HCT116 (cell line): ENCODE data around the gene MCL1. TPM values are rescaled to one million over a fixed set of nuclear protein-coding genes. Genes with fewer than 3 reads are reported as not detected.

ENCODE experiments used
- ATAC-seq: fragments of 200-7000 bp; cut with Tn5 transposase; 2 replicates; pipeline ENCODE4 v1.9.1; 2020; ENCODE audit warnings: mild to moderate bottlenecking, moderate library complexity
- BruUV-seq: library from RNA; stranded (reverse); fragments of 400-500 nt; replicated peaks from 2 replicates; lab custom pipeline; 2021; lab: Mats Ljungman, UMichigan
- CTCF ChIA-PET: fragments of 300-600 bp; sonication (Branson Sonifier 250); formaldehyde crosslinking; loops from one replicate; lab custom pipeline; 2021; ENCODE audit warnings: antibody characterized with exemption; lab: Charles Lee
- POLR2A ChIA-PET: fragments of 300-600, 350-600 bp; sonication (Branson Sonifier 250); formaldehyde crosslinking; loops from one replicate; lab custom pipeline; 2021; ENCODE audit warnings: antibody characterized with exemption; lab: Charles Lee
- RAD21 ChIA-PET, 2 experiments: fragments of 300-600 bp; sonication (Branson Sonifier 250); formaldehyde crosslinking; loops; one replicate each; lab custom pipeline; 2023; ENCODE audit warnings: low total read pairs in 2 of 2; ENCODE audit not compliant: uncharacterized antibody in 2 of 2, unreplicated experiment in 2 of 2, low non-redundant PET in 1 of 2; lab: Charles Lee
- DNase-seq: peaks from one replicate; pipeline ENCODE4 v3.0.0-alpha.2; 2010; ENCODE audit warnings: low read depth, low spot score
- H2AFZ ChIP-seq: fragments of 200-600 bp; shearing (Covaris generic), sonication (generic); 2 replicates; pipeline ENCODE4 v1.6.1; 2017; ENCODE audit warnings: low read depth, mixed run types, mixed read lengths, antibody characterized with exemption, low read length; ENCODE audit not compliant: poor library complexity, severe bottlenecking
- H3K27ac ChIP-seq: 2 replicates; pipeline ENCODE4 v1.5.1; 2012; ENCODE audit warnings: low read depth, low read length
- H3K27me3 ChIP-seq: fragments of 200-600 bp; sonication (generic); 2 replicates; pipeline ENCODE4 v1.6.1; 2016; ENCODE audit warnings: mixed run types, low read length, mixed read lengths; ENCODE audit not compliant: insufficient read depth
- H3K36me3 ChIP-seq, 2 experiments: fragments of 200-500 bp in 1 of 2; fragments of 200-600 bp in 1 of 2; sonication (Bioruptor generic) in 1 of 2; sonication (generic) in 1 of 2; 2 replicates each; pipeline versions ENCODE4 v1.5.1 to v1.6.1; 2014 to 2016; ENCODE audit warnings: low read length in 2 of 2, inconsistent platforms in 1 of 2, mixed read lengths in 1 of 2, mixed run types in 1 of 2; ENCODE audit not compliant: insufficient read depth in 2 of 2, control insufficient read depth in 1 of 2
- H3K4me1 ChIP-seq, 2 experiments: fragments of 200-600 bp in 1 of 2; sonication (generic) in 1 of 2; 2 replicates each; pipeline versions ENCODE4 v1.5.1 to v1.6.1; 2012 to 2017; ENCODE audit warnings: low read length in 2 of 2, inconsistent platforms in 1 of 2, mild to moderate bottlenecking in 1 of 2, mixed read lengths in 1 of 2, mixed run types in 1 of 2, moderate library complexity in 1 of 2; ENCODE audit not compliant: insufficient read depth in 2 of 2, control insufficient read depth in 1 of 2
- H3K4me2 ChIP-seq: fragments of 200-600 bp; sonication (generic); 2 replicates; pipeline ENCODE4 v1.6.1; 2017; ENCODE audit warnings: mixed run types, low read length, mixed read lengths
- H3K4me3 ChIP-seq, 2 experiments: fragments of 200-600 bp in 1 of 2; sonication (generic) in 1 of 2; replicated peaks in 1 of 2; 2 replicates each; pipeline ENCODE4 v1.5.1; 2011 to 2016; ENCODE audit warnings: low read length in 2 of 2, control low read depth in 1 of 2, low read depth in 1 of 2, mild to moderate bottlenecking in 1 of 2, mixed read lengths in 1 of 2, mixed run types in 1 of 2
- H3K79me2 ChIP-seq: fragments of 200-600 bp; sonication (generic); 2 replicates; pipeline ENCODE4 v1.6.1; 2017; ENCODE audit warnings: mild to moderate bottlenecking, mixed run types, low read length, moderate library complexity, mixed read lengths; ENCODE audit not compliant: insufficient read depth
- H3K9ac ChIP-seq: fragments of 200-600 bp; sonication (generic); 2 replicates; pipeline ENCODE4 v1.6.1; 2016; ENCODE audit warnings: low read length, mixed read lengths
- H3K9me2 ChIP-seq: fragments of 200-600 bp; sonication (generic), shearing (Covaris generic); 2 replicates; pipeline ENCODE4 v1.6.1; 2017; ENCODE audit warnings: mixed run types, mild to moderate bottlenecking, moderate library complexity; ENCODE audit not compliant: insufficient read depth
- H3K9me3 ChIP-seq, 2 experiments: fragments of 200-500 bp in 1 of 2; fragments of 200-600 bp in 1 of 2; sonication (Bioruptor generic) in 1 of 2; sonication (generic) in 1 of 2; 2 replicates each; pipeline ENCODE4 v1.6.1; 2014 to 2017; ENCODE audit warnings: low read length in 2 of 2, mixed read lengths in 2 of 2, inconsistent platforms in 1 of 2, low read depth in 1 of 2, mild to moderate bottlenecking in 1 of 2, mixed run types in 1 of 2, moderate library complexity in 1 of 2; ENCODE audit not compliant: control insufficient read depth in 1 of 2, insufficient read depth in 1 of 2
- H4K20me1 ChIP-seq: fragments of 200-600 bp; sonication (generic), shearing (Covaris generic); 2 replicates; pipeline ENCODE4 v1.6.1; 2017; ENCODE audit warnings: mixed run types, mild to moderate bottlenecking, moderate library complexity; ENCODE audit not compliant: insufficient read depth
- CBX3 ChIP-seq: IDR thresholded peaks from 2 replicates; pipeline ENCODE4 v1.6.1; 2012; ENCODE audit warnings: low read depth
- ELF1 ChIP-seq: IDR thresholded peaks from 2 replicates; pipeline ENCODE4 v1.6.1; 2012; ENCODE audit warnings: low read depth, borderline replicate concordance
- JUND ChIP-seq: IDR thresholded peaks from 2 replicates; pipeline ENCODE4 v1.6.1; 2012
- POLR2A ChIP-seq: IDR thresholded peaks from 2 replicates; pipeline ENCODE4 v1.7.0; 2011; ENCODE audit warnings: borderline replicate concordance; ENCODE audit not compliant: insufficient read depth, insufficient read length; ENCODE audit errors: extremely low read depth
- POLR2AphosphoS5 ChIP-seq: IDR thresholded peaks from 2 replicates; pipeline ENCODE4 v1.6.1; 2011; ENCODE audit warnings: mild to moderate bottlenecking, low read depth, low read length, moderate library complexity
- SIN3A ChIP-seq: IDR thresholded peaks from 2 replicates; pipeline ENCODE4 v1.6.1; 2012; ENCODE audit warnings: low read depth
- SRF ChIP-seq: IDR thresholded peaks from 2 replicates; pipeline ENCODE4 v1.6.1; 2012; ENCODE audit warnings: low read depth
- TCF7L2 ChIP-seq: IDR thresholded peaks from 2 replicates; pipeline ENCODE4 v1.7.0; 2011; ENCODE audit warnings: borderline replicate concordance, inconsistent platforms; ENCODE audit not compliant: insufficient read depth, insufficient read length; ENCODE audit errors: extremely low read depth
- YY1 ChIP-seq: IDR thresholded peaks from 2 replicates; pipeline ENCODE4 v1.6.1; 2011; ENCODE audit warnings: low read length, low read depth, moderate library complexity, mild to moderate bottlenecking; ENCODE audit not compliant: insufficient replicate concordance; ENCODE audit errors: extremely low read depth
- ZFX ChIP-seq: fragments of 450-650 bp; IDR thresholded peaks from 2 replicates; pipeline ENCODE4 v1.6.1; 2017
- intact Hi-C: fragments of 100-400 bp; cut with micrococcal nuclease; formaldehyde crosslinking; loops from 2 replicates; pipeline ENCODE4 v1.10.0; 2022
- total RNA-seq: library from RNA; stranded (reverse); gene quantifications from one replicate; pipeline ENCODE4 v1.2.1, GENCODE V29; 2021; ENCODE audit not compliant: unreplicated experiment
- TF ChIP-seq, protein P1 (sequence below): IDR thresholded peaks from 2 replicates; pipeline ENCODE4 v1.6.1; 2012

Gene MCL1
- total RNA-seq, 1 experiment from 2014 or later = 146 TPM

DNA sequence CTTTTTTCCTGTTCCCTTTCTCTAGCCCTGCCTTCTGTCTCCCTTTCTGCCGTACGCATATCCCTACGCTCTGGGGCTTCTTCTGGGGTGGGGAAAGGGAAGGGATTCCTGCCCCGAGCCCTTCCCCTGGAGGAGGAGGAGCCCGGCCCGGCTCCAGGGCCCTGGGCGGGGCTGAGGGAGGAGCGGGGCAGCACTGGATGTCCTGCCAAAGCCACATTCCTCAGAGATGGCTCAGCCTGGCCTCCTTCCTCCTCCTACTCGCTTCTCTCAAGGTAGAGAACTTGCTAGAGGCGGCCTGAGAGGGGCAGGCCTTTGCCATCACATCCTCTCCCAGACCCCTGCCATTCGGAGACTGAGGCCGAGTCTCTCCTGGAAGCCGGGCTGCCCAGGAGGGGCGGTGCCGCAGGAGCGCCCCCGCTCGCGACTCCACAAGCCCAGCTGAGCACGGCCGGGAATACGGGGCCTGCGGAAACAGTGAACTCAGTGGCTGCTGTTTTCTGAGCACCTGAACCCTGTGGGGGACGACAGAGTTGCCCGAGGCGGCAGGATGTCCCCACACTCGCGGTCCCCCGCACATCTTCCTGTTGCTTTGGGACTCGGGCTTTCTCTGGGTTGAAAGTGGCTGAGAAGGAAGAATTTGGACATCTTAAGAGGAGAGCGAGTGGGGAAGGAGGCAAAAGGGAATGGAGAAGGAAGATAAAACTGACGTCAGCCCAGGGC, 18.0 kb downstream of the MCL1 start:
- intact Hi-C loops = loop anchor here (1.0 to 10.0 kb wide), 6 partner anchors 59 to 446 kb away; partner anchors contain the start of genes GOLPH3L, MINDY1 and PRUNE1
- Histone ChIP-seq H3K79me2 (peaks cover 6% of the 10 kb centered on the region), H3K4me2 (peak overlapping the region; percentile 99), H3K36me3 (no peaks in the 10 kb centered on the region), H2AFZ (no peak overlapping the region), H3K27ac (peak overlapping the region; percentile 95), H3K4me1 (peaks cover 42 to 55% of the 10 kb centered on the region in 2 experiments), H3K4me3 (peak overlapping the region; percentile 51 to 68), H3K9ac (peak overlapping the region; percentile 85), H3K9me3 (no peaks in the 10 kb centered on the region), H3K9me2 (no peaks in the 10 kb centered on the region), H3K27me3 (no peaks in the 10 kb centered on the region), H4K20me1 (no peaks in the 10 kb centered on the region)
- DNase-seq (peak; percentile 94), ATAC-seq (peak; percentile 87)
- RAD21 ChIA-PET = no interaction called here
- CTCF ChIA-PET = interaction anchor here (0.8 to 4.8 kb wide), 18 partner anchors 9 to 434 kb away, joined by 3 to 35 read pairs (median 9); partner anchors contain the start of genes ADAMTSL4, ENSA, FALEC and RPRD2
- POLR2A ChIA-PET = interaction anchor here (0.7 to 6.6 kb wide), 8 partner anchors 10 to 415 kb away, joined by 3 to 41 read pairs (median 6); partner anchors contain the start of genes GOLPH3L and MCL1
- BruUV-seq = TSS peak; percentile 91
- TF ChIP-seq POLR2A = peak; percentile 52
- no peak for TF ChIP-seq CBX3
- peak; percentile 76 for TF ChIP-seq POLR2AphosphoS5
- no peak for TF ChIP-seq SIN3A
- TF ChIP-seq ELF1 = no peak
- no peak for TF ChIP-seq SRF
- no peak for TF ChIP-seq TCF7L2
- peak; percentile 65; the same call in 1 of the 2 replicates for TF ChIP-seq ZFX
- no peak for TF ChIP-seq YY1
- TF ChIP-seq JUND = no peak
- TF ChIP-seq, protein P1, sequence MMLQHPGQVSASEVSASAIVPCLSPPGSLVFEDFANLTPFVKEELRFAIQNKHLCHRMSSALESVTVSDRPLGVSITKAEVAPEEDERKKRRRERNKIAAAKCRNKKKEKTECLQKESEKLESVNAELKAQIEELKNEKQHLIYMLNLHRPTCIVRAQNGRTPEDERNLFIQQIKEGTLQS = no peak
